MCF 10A (cell line): ENCODE results near the gene NUDT5. TPM values are rescaled to one million over a fixed set of nuclear protein-coding genes. Genes with fewer than 3 reads are reported as not detected.
"Not testable (repeated sequence)": the region's sequence is repeated elsewhere in the genome, so short reads cannot be mapped to it uniquely, and the experiment has no call there.

Experiments
- BruUV-seq: library from RNA; stranded (reverse); fragments of 400-500 nt; replicated peaks from 2 replicates; lab custom pipeline; 2021; lab: Mats Ljungman, UMichigan
- CTCF ChIA-PET: fragments of 300-600 bp; sonication (Branson Sonifier 250); formaldehyde crosslinking; extraction: SDS; loops from one replicate; lab custom pipeline; 2021; ENCODE audit warnings: antibody characterized with exemption, inconsistent platforms; lab: Yijun Ruan, JAX
- POLR2A ChIA-PET: fragments of 300-600, 350-650 bp; sonication (Branson Sonifier 250); formaldehyde crosslinking; extraction: SDS; loops from one replicate; lab custom pipeline; 2020; ENCODE audit warnings: antibody characterized with exemption, inconsistent platforms; lab: Yijun Ruan, JAX
- DNase-seq: peaks from one replicate; pipeline ENCODE4 v3.0.0-alpha.2; 2018; ENCODE audit not compliant: unreplicated experiment
- H3K27ac Mint-ChIP-seq: one replicate; pipeline ENCODE4 v1.8.0; 2022; ENCODE audit warnings: mild to moderate bottlenecking, low read depth, mixed read lengths; ENCODE audit not compliant: unreplicated experiment
- H3K27me3 Mint-ChIP-seq: one replicate; pipeline ENCODE4 v1.8.0; 2022; ENCODE audit warnings: mixed read lengths; ENCODE audit not compliant: insufficient read depth, unreplicated experiment
- H3K36me3 Mint-ChIP-seq: one replicate; pipeline ENCODE4 v1.8.0; 2022; ENCODE audit warnings: mild to moderate bottlenecking, moderate library complexity, mixed read lengths; ENCODE audit not compliant: insufficient read depth, unreplicated experiment
- H3K4me1 Mint-ChIP-seq: one replicate; pipeline ENCODE4 v1.8.0; 2022; ENCODE audit warnings: mixed read lengths; ENCODE audit not compliant: insufficient read depth, unreplicated experiment
- H3K4me3 Mint-ChIP-seq: one replicate; pipeline ENCODE4 v1.8.0; 2022; ENCODE audit warnings: mild to moderate bottlenecking, moderate library complexity, mixed read lengths; ENCODE audit not compliant: unreplicated experiment
- H3K9me3 Mint-ChIP-seq: one replicate; pipeline ENCODE4 v1.8.0; 2022; ENCODE audit warnings: mixed read lengths; ENCODE audit not compliant: unreplicated experiment
- CTCF ChIP-seq: fragments of 200-600 bp; IDR thresholded peaks from one replicate; pipeline ENCODE4 v1.8.0; 2022; ENCODE audit warnings: antibody characterized with exemption, mild to moderate bottlenecking; ENCODE audit not compliant: unreplicated experiment
- intact Hi-C: fragments of 100-400 bp; cut with micrococcal nuclease; formaldehyde crosslinking; loops from 2 replicates; pipeline ENCODE4 v1.14.1; 2022
- total RNA-seq: library from RNA; stranded (reverse); gene quantifications from 2 replicates; pipeline ENCODE4 v1.2.3, GENCODE V29; 2022

The NUDT5 gene
- total RNA-seq, 1 experiment from 2014 or later, result 84.2 TPM

- H3K27me3 Mint-ChIP-seq, result no peaks in the 10 kb centered on the region
- DNase-seq, result no peak
- no peak overlapping the region for H3K27ac Mint-ChIP-seq
- TF ChIP-seq CTCF, result no peak
- H3K4me3 Mint-ChIP-seq, result no peak overlapping the region
- POLR2A ChIA-PET, result interaction anchor here (0.6 kb wide), 1 partner anchor 13 kb away, joined by 3 read pairs; no protein-coding TSS in a partner anchor
- intact Hi-C loops, result no loop called here
- BruUV-seq, result no TSS peak
- no peaks in the 10 kb centered on the region for H3K9me3 Mint-ChIP-seq
- H3K4me1 Mint-ChIP-seq, result no peaks in the 10 kb centered on the region
- CTCF ChIA-PET, result interaction anchor here (0.7 to 0.9 kb wide), 2 partner anchors 12 to 725 kb away, joined by 4 to 5 read pairs; no protein-coding TSS in a partner anchor
- peaks cover 92% of the 10 kb centered on the region for H3K36me3 Mint-ChIP-seq
Observed at GRCh38 chr10:12238821-12239220, 43.1 kb upstream of the NUDT5 start.

DNA sequence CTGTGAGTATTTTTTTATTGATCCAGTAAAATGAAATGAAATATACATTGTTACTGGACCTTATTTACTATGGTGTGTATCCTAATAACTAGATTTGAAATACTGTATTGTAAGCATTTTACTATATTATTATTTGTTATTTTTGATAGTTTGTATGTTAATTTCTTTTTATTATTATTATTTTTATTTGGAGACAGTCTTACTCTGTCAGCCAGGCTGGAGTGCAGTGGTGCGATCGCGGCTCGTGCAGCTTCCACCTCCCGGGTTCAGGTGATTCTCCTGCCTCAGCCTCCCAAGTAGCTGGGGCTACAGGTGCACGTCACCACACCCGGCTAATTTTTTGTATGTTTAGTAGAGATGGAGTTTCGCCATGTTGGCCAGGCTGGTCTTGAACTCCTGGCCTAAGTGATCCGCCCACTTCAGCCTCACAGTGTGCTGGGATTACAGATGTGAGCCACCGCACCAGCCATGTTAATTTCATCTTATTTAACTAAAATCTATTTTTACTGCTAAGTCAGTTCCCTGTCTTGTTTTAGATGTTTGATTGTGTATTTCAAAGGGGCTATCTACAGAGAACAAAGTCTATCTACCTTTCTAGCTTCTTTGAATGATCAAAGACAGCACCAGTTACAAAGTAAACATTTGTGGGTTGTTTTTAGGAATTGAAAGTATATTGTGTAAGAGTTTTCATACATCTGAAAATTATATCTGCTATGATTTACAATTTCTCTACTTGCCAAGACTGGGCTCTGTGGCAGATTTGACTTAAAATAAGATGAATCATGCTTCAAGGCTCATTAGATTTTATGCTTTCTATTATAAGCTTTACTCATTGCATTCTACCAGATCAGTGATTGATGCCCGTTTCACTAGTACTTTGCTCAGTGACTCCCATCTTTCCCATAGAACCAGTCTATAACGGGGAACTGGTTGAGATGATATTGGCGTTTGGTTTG, 41.9 kb upstream of the NUDT5 start:
- no peak overlapping the region for H3K4me3 Mint-ChIP-seq
- no peak for DNase-seq
- H3K27ac Mint-ChIP-seq, result no peak overlapping the region
- no peaks in the 10 kb centered on the region for H3K27me3 Mint-ChIP-seq
- TF ChIP-seq CTCF, result no peak
- intact Hi-C loops, result no loop called here
- H3K36me3 Mint-ChIP-seq, result peaks cover 89% of the 10 kb centered on the region
- H3K4me1 Mint-ChIP-seq, result no peaks in the 10 kb centered on the region
- H3K9me3 Mint-ChIP-seq, result no peaks in the 10 kb centered on the region
- ChIA-PET CTCF (interaction anchor here (0.7 kb wide), 1 partner anchor 817 kb away, joined by 4 read pairs; no protein-coding TSS in a partner anchor), POLR2A (interaction anchor here (0.7 kb wide), 1 partner anchor 321 kb away, joined by 4 read pairs; no protein-coding TSS in a partner anchor)
- BruUV-seq, result no TSS peak

DNA sequence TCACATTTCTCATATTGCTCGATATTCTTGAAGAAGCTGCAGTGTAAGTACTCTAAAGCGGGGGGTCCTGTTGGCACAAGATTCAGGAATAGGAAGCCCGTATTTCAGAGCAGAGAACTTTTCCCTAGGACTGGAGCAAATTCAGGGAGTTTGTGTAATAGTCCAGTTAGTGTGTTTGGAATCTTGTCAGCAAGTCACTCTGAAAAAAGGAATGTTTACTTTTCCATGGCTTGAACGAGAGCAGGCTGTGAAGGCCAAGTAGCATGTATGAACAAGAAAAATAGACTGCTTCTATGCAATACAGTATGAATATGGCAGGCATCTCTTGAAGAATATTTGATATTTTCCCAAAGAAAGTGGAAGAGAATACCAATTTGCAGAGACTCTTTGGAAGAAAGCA, 40.1 kb upstream of the NUDT5 start:
- intact Hi-C loops, result no loop called here
- no TSS peak for BruUV-seq
- POLR2A ChIA-PET, result no interaction called here
- Mint-ChIP-seq H3K9me3 (no peaks in the 10 kb centered on the region), H3K4me3 (no peak overlapping the region), H3K27ac (no peak overlapping the region), H3K27me3 (no peaks in the 10 kb centered on the region), H3K36me3 (peaks cover 92% of the 10 kb centered on the region), H3K4me1 (no peaks in the 10 kb centered on the region)
- no peak for TF ChIP-seq CTCF
- no peak for DNase-seq
- CTCF ChIA-PET, result interaction anchor here (0.6 kb wide), 1 partner anchor 137 kb away, joined by 3 read pairs; no protein-coding TSS in a partner anchor

DNA sequence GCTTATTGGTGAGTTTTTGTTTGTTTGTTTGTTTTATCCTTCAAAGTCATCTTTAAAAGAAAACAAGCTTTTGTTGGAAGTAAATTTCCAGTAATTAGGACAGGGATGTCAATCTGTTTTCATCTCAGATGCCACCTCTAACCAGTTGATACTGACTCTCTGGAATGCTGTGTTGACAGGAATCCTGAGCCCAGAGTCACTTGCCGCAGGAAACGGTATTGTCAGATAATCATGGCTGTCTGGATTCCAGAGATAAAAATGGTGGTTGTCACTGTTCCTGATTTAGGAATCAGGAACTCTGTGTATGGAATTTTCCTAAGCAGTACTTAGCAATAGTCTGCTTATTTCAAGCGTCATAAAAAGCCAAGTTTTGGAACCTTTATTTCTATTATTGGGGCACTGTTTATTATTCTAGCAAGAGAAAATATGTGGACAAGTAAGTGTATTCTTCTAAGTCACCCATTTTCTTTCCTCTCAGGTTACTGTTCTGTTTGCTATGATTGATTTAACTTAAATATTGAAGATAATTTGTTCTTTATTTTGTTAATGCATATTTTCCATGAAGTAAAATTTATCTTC, 39.5 kb upstream of the NUDT5 start:
- Mint-ChIP-seq H3K4me1 (no peaks in the 10 kb centered on the region), H3K4me3 (no peak overlapping the region), H3K9me3 (no peaks in the 10 kb centered on the region), H3K27ac (no peak overlapping the region), H3K36me3 (peaks cover 92% of the 10 kb centered on the region), H3K27me3 (no peaks in the 10 kb centered on the region)
- CTCF ChIA-PET, result interaction anchor here (0.5 to 0.7 kb wide), 3 partner anchors 21 to 442 kb away, joined by 3 to 4 read pairs (median 4); no protein-coding TSS in a partner anchor
- POLR2A ChIA-PET, result interaction anchor here (0.7 kb wide), 1 partner anchor 432 kb away, joined by 3 read pairs; no protein-coding TSS in a partner anchor
- no peak for DNase-seq
- no peak for TF ChIP-seq CTCF
- no TSS peak for BruUV-seq
- intact Hi-C loops, result no loop called here

GRCh38 chr10:12234687-12235086, 39.0 kb upstream of the NUDT5 start:
- ChIA-PET CTCF (interaction anchor here (0.5 to 0.7 kb wide), 2 partner anchors 20 to 441 kb away, joined by 4 read pairs; no protein-coding TSS in a partner anchor), POLR2A (interaction anchor here (0.7 kb wide), 1 partner anchor 433 kb away, joined by 3 read pairs; no protein-coding TSS in a partner anchor)
- H3K27me3 Mint-ChIP-seq, H3K9me3 Mint-ChIP-seq, BruUV-seq, DNase-seq, H3K4me1 Mint-ChIP-seq, H3K4me3 Mint-ChIP-seq, H3K27ac Mint-ChIP-seq, intact Hi-C loops: not testable (repeated sequence)
- H3K36me3 Mint-ChIP-seq, result peaks cover 94% of the 10 kb centered on the region
